Caco-2 (cell line): ENCODE measurements around the gene NCKIPSD. TPM values are rescaled to one million over a fixed set of nuclear protein-coding genes. Genes with fewer than 3 reads are reported as not detected.

Experiments
- BruUV-seq: library from RNA; stranded (reverse); fragments of 400-500 nt; replicated peaks from 2 replicates; lab custom pipeline; 2021; lab: Mats Ljungman, UMichigan
- CTCF ChIA-PET: fragments of 300-600 bp; sonication (Branson Sonifier 250); formaldehyde crosslinking; loops from one replicate; lab custom pipeline; 2022; ENCODE audit warnings: antibody characterized with exemption; lab: Charles Lee
- POLR2A ChIA-PET: fragments of 300-600 bp; sonication (Branson Sonifier 250); formaldehyde crosslinking; loops from one replicate; lab custom pipeline; 2022; ENCODE audit warnings: antibody characterized with exemption; lab: Charles Lee
- DNase-seq, 2 experiments: peaks; one replicate each; pipeline versions ENCODE4 v3.0.0 to v3.0.0-alpha.2; 2020 to 2022
- H3K27me3 ChIP-seq: replicated peaks from 2 replicates; pipeline ENCODE4 v1.6.0; 2011; ENCODE audit warnings: low read length; ENCODE audit not compliant: control insufficient read depth, insufficient read depth
- H3K36me3 ChIP-seq: 2 replicates; pipeline ENCODE4 v1.5.1; 2011; ENCODE audit warnings: low read length; ENCODE audit not compliant: control insufficient read depth, insufficient read depth
- H3K4me1 ChIP-seq: fragments of 250-450 bp; sonication (Bioruptor Pico); 2 replicates; pipeline ENCODE4 v1.5.1; 2020; ENCODE audit warnings: mild to moderate bottlenecking
- H3K4me3 ChIP-seq: 2 replicates; pipeline ENCODE4 v1.5.1; 2011; ENCODE audit warnings: low read depth, mild to moderate bottlenecking, control low read depth, low read length
- H3K9me3 ChIP-seq: fragments of 250-450 bp; sonication (Bioruptor Pico); 2 replicates; pipeline ENCODE4 v1.5.1; 2020; ENCODE audit warnings: mild to moderate bottlenecking, moderate library complexity
- H3K27ac Mint-ChIP-seq: one replicate; pipeline ENCODE4 v1.8.0; 2022; ENCODE audit warnings: mixed read lengths; ENCODE audit not compliant: unreplicated experiment
- H3K27me3 Mint-ChIP-seq: one replicate; pipeline ENCODE4 v1.8.0; 2022; ENCODE audit warnings: mixed read lengths; ENCODE audit not compliant: insufficient read depth, unreplicated experiment
- H3K36me3 Mint-ChIP-seq: one replicate; pipeline ENCODE4 v1.8.0; 2022; ENCODE audit warnings: mild to moderate bottlenecking, mixed read lengths; ENCODE audit not compliant: insufficient read depth, unreplicated experiment
- H3K4me1 Mint-ChIP-seq: one replicate; pipeline ENCODE4 v1.8.0; 2022; ENCODE audit warnings: low read depth, mixed read lengths; ENCODE audit not compliant: unreplicated experiment
- H3K4me3 Mint-ChIP-seq: one replicate; pipeline ENCODE4 v1.8.0; 2022; ENCODE audit warnings: mild to moderate bottlenecking, moderate library complexity, mixed read lengths; ENCODE audit not compliant: unreplicated experiment
- H3K9me3 Mint-ChIP-seq: one replicate; pipeline ENCODE4 v1.8.0; 2022; ENCODE audit warnings: mixed read lengths; ENCODE audit not compliant: unreplicated experiment
- CTCF ChIP-seq, 2 experiments: fragments of 200-600 bp in 1 of 2; IDR thresholded peaks; 1 replicate in 1 of 2; 2 replicates in 1 of 2; pipeline versions ENCODE4 v1.5.1 to v1.8.0; 2011 to 2022; ENCODE audit warnings: antibody characterized with exemption in 1 of 2, control low read depth in 1 of 2, inconsistent platforms in 1 of 2, low read depth in 1 of 2, low read length in 1 of 2, mild to moderate bottlenecking in 1 of 2, moderate library complexity in 1 of 2; ENCODE audit not compliant: insufficient read depth in 1 of 2, severe bottlenecking in 1 of 2, unreplicated experiment in 1 of 2
- intact Hi-C: fragments of 100-400 bp; cut with micrococcal nuclease; formaldehyde crosslinking; loops from one replicate; pipeline ENCODE4 v1.10.0; 2022; ENCODE audit not compliant: unreplicated experiment
- total RNA-seq: library from RNA; stranded (reverse); gene quantifications from 2 replicates; pipeline ENCODE4 v1.2.3, GENCODE V29; 2022

NCKIPSD gene
- total RNA-seq, 1 experiment from 2014 or later, result 30.2 TPM

GRCh38 chr3:48698891-48699290 is 13.2 kb upstream of the NCKIPSD start:
- peaks cover 69% of the 10 kb centered on the region for H3K36me3 Mint-ChIP-seq
- POLR2A ChIA-PET, result no interaction called here
- H3K9me3 Mint-ChIP-seq, result no peaks in the 10 kb centered on the region
- no peak for DNase-seq
- H3K4me1 Mint-ChIP-seq, result peaks cover 16% of the 10 kb centered on the region
- Histone ChIP-seq H3K4me1 (0 out of 2 replicates have a peak, but pooled peaks cover 5% of the 10 kb centered on the region), H3K36me3 (peaks cover 3% of the 10 kb centered on the region; the same call in 1 of the 2 replicates), H3K4me3 (no peak overlapping the region), H3K9me3 (no peaks in the 10 kb centered on the region), H3K27me3 (no peaks in the 10 kb centered on the region)
- BruUV-seq, result no TSS peak
- TF ChIP-seq CTCF (IDR thresholded peaks at IDR 0.05; ENCODE audit: insufficient read depth in 1 of 2, low read depth in 1 of 2, low read length in 1 of 2, severe bottlenecking in 1 of 2, unreplicated experiment in 1 of 2), result no peak
- no peaks in the 10 kb centered on the region for H3K27me3 Mint-ChIP-seq
- CTCF ChIA-PET, result interaction anchor here (0.9 kb wide), 1 partner anchor 67 kb away, joined by 5 read pairs; no protein-coding TSS in a partner anchor
- H3K27ac Mint-ChIP-seq, result no peak overlapping the region
- intact Hi-C loops, result no loop called here
- no peak overlapping the region for H3K4me3 Mint-ChIP-seq

GRCh38 chr3:48697952-48698351 is 12.2 kb upstream of the NCKIPSD start:
- H3K27ac Mint-ChIP-seq, result no peak overlapping the region
- no peaks in the 10 kb centered on the region for H3K27me3 Mint-ChIP-seq
- intact Hi-C loops, result no loop called here
- POLR2A ChIA-PET, result no interaction called here
- H3K4me1 Mint-ChIP-seq, result peaks cover 16% of the 10 kb centered on the region
- H3K36me3 Mint-ChIP-seq, result peaks cover 78% of the 10 kb centered on the region
- H3K9me3 ChIP-seq, result no peaks in the 10 kb centered on the region
- H3K9me3 Mint-ChIP-seq, result no peaks in the 10 kb centered on the region
- BruUV-seq, result no TSS peak
- TF ChIP-seq CTCF (IDR thresholded peaks at IDR 0.05; ENCODE audit: insufficient read depth in 1 of 2, low read depth in 1 of 2, low read length in 1 of 2, severe bottlenecking in 1 of 2, unreplicated experiment in 1 of 2), result no peak
- no peak for DNase-seq
- H3K4me3 Mint-ChIP-seq, result no peak overlapping the region
- no peaks in the 10 kb centered on the region for H3K27me3 ChIP-seq
- H3K4me3 ChIP-seq, result no peak overlapping the region
- 0 out of 2 replicates have a peak, but pooled peaks cover 5% of the 10 kb centered on the region for H3K4me1 ChIP-seq
- peaks cover 6% of the 10 kb centered on the region; the same call in 1 of the 2 replicates for H3K36me3 ChIP-seq
- CTCF ChIA-PET, result interaction anchor here (0.9 to 1.5 kb wide), 4 partner anchors 11 to 254 kb away, joined by 3 to 5 read pairs (median 4); no protein-coding TSS in a partner anchor

GRCh38 chr3:48696601-48697000 is 10.9 kb upstream of the NCKIPSD start:
- H3K4me1 ChIP-seq, result 0 out of 2 replicates have a peak, but pooled peaks cover 5% of the 10 kb centered on the region
- ChIA-PET CTCF (interaction anchor here (1.2 kb wide), 1 partner anchor 69 kb away, joined by 3 read pairs; no protein-coding TSS in a partner anchor), POLR2A (no interaction called here)
- peaks cover 7% of the 10 kb centered on the region; the same call in 1 of the 2 replicates for H3K36me3 ChIP-seq
- no peak for TF ChIP-seq CTCF (IDR thresholded peaks at IDR 0.05; ENCODE audit: insufficient read depth in 1 of 2, low read depth in 1 of 2, low read length in 1 of 2, severe bottlenecking in 1 of 2, unreplicated experiment in 1 of 2)
- Mint-ChIP-seq H3K9me3 (no peaks in the 10 kb centered on the region), H3K4me1 (peaks cover 7% of the 10 kb centered on the region), H3K4me3 (no peak overlapping the region), H3K27me3 (no peaks in the 10 kb centered on the region), H3K27ac (no peak overlapping the region), H3K36me3 (peaks cover 81% of the 10 kb centered on the region)
- BruUV-seq, result no TSS peak
- intact Hi-C loops, result no loop called here
- no peaks in the 10 kb centered on the region for H3K9me3 ChIP-seq
- H3K4me3 ChIP-seq, result no peak overlapping the region
- DNase-seq, result no peak
- H3K27me3 ChIP-seq, result no peaks in the 10 kb centered on the region
